Suppressor macrophage treated with lipopolysaccharide for 4 hours (primary cell): ENCODE results near the gene NPC1L1.
"Not testable (repeated sequence)": the region's sequence is repeated elsewhere in the genome, so short reads cannot be mapped to it uniquely, and the experiment has no call there.

Experiments used
- DNase-seq: peaks from one replicate; pipeline ENCODE4 v3.0.0-alpha.2; 2020

NPC1L1 gene

GRCh38 chr7:44534087-44534486 lies 7.0 kb downstream of the NPC1L1 start:
- no peak for DNase-seq

GRCh38 chr7:44533301-44534055 lies 7.7 kb downstream of the NPC1L1 start:
- DNase-seq = no peak

- DNase-seq = no peak
These were observed 9.4 kb downstream of the NPC1L1 start for GRCh38 chr7:44531421-44532380.

GRCh38 chr7:44530990-44531389 lies 10.1 kb downstream of the NPC1L1 start:
- DNase-seq = no peak

- no peak for DNase-seq
These were observed 16.2 kb downstream of the NPC1L1 start for GRCh38 chr7:44524811-44525388.

GRCh38 chr7:44522315-44522714 lies 18.8 kb downstream of the NPC1L1 start:
- no peak for DNase-seq

GRCh38 chr7:44521347-44522095 lies 19.6 kb downstream of the NPC1L1 start:
- DNase-seq = no peak

GRCh38 chr7:44520574-44520973 lies 20.6 kb downstream of the NPC1L1 start:
- no peak for DNase-seq

GRCh38 chr7:44519546-44519945 lies 21.6 kb downstream of the NPC1L1 start:
- no peak for DNase-seq

GRCh38 chr7:44518761-44519160 lies 22.4 kb downstream of the NPC1L1 start:
- no peak for DNase-seq

GRCh38 chr7:44517175-44517574 lies 24.0 kb downstream of the NPC1L1 start:
- DNase-seq = no peak

GRCh38 chr7:44515590-44516268 lies 25.4 kb downstream of the NPC1L1 start:
- no peak for DNase-seq

GRCh38 chr7:44512736-44513135 lies 28.4 kb downstream of the NPC1L1 start:
- DNase-seq = no peak

GRCh38 chr7:44511863-44512468 lies 29.2 kb downstream of the NPC1L1 start:
- DNase-seq = no peak

GRCh38 chr7:44511236-44511635 lies 29.9 kb downstream of the NPC1L1 start:
- no peak for DNase-seq

GRCh38 chr7:44508328-44509030 lies 32.7 kb downstream of the NPC1L1 start:
- peak; percentile 33 for DNase-seq

- not testable (repeated sequence) for DNase-seq
These were observed 34.4 kb downstream of the NPC1L1 start for GRCh38 chr7:44506592-44507288.

GRCh38 chr7:44505595-44505994 lies 35.5 kb downstream of the NPC1L1 start:
- DNase-seq = no peak

GRCh38 chr7:44498230-44498954 lies 42.7 kb downstream of the NPC1L1 start:
- no peak for DNase-seq
